PFSK-1 (cell line): ENCODE results near the gene IZUMO1.

Experiments
- FOXP2 ChIP-seq: optimal IDR thresholded peaks from 2 replicates; pipeline ENCODE3; 2011; ENCODE audit warnings: borderline replicate concordance, control low read depth, inconsistent platforms; ENCODE audit not compliant: insufficient read depth; ENCODE audit errors: extremely low read length, extremely low read depth
- POLR2AphosphoS5 ChIP-seq: IDR thresholded peaks from 2 replicates; pipeline ENCODE4 v1.6.1; 2012; ENCODE audit warnings: low read depth, mild to moderate bottlenecking, control low read depth, low read length, moderate library complexity
- SIN3A ChIP-seq: IDR thresholded peaks from 2 replicates; pipeline ENCODE4 v1.6.1; 2012; ENCODE audit warnings: mild to moderate bottlenecking, low read length, moderate library complexity, borderline replicate concordance; ENCODE audit not compliant: insufficient read depth
- TAF1 ChIP-seq: IDR thresholded peaks from 2 replicates; pipeline ENCODE4 v1.6.1; 2012; ENCODE audit warnings: low read length, control low read depth, borderline replicate concordance; ENCODE audit not compliant: insufficient read depth
- TF ChIP-seq, protein P1 (sequence below), 2 experiments: IDR thresholded peaks; 2 replicates each; pipeline versions ENCODE4 v1.6.1 to v1.8.0; 2011 to 2012; ENCODE audit warnings: low read depth in 2 of 2, low read length in 2 of 2, control low read depth in 1 of 2, inconsistent platforms in 1 of 2, mild to moderate bottlenecking in 1 of 2, moderate library complexity in 1 of 2; ENCODE audit not compliant: insufficient read depth in 1 of 2

The IZUMO1 gene

GRCh38 chr19:48734625-48735024, 12.1 kb downstream of the IZUMO1 start:
- TF ChIP-seq SIN3A (no peak), POLR2AphosphoS5 (no peak), TAF1 (no peak), FOXP2 (no peak)
- TF ChIP-seq, protein P1, sequence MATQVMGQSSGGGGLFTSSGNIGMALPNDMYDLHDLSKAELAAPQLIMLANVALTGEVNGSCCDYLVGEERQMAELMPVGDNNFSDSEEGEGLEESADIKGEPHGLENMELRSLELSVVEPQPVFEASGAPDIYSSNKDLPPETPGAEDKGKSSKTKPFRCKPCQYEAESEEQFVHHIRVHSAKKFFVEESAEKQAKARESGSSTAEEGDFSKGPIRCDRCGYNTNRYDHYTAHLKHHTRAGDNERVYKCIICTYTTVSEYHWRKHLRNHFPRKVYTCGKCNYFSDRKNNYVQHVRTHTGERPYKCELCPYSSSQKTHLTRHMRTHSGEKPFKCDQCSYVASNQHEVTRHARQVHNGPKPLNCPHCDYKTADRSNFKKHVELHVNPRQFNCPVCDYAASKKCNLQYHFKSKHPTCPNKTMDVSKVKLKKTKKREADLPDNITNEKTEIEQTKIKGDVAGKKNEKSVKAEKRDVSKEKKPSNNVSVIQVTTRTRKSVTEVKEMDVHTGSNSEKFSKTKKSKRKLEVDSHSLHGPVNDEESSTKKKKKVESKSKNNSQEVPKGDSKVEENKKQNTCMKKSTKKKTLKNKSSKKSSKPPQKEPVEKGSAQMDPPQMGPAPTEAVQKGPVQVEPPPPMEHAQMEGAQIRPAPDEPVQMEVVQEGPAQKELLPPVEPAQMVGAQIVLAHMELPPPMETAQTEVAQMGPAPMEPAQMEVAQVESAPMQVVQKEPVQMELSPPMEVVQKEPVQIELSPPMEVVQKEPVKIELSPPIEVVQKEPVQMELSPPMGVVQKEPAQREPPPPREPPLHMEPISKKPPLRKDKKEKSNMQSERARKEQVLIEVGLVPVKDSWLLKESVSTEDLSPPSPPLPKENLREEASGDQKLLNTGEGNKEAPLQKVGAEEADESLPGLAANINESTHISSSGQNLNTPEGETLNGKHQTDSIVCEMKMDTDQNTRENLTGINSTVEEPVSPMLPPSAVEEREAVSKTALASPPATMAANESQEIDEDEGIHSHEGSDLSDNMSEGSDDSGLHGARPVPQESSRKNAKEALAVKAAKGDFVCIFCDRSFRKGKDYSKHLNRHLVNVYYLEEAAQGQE (IDR thresholded peaks at IDR 0.05; ENCODE audit: insufficient read depth in 1 of 2, low read depth in 2 of 2, low read length in 2 of 2) = no peak

DNA sequence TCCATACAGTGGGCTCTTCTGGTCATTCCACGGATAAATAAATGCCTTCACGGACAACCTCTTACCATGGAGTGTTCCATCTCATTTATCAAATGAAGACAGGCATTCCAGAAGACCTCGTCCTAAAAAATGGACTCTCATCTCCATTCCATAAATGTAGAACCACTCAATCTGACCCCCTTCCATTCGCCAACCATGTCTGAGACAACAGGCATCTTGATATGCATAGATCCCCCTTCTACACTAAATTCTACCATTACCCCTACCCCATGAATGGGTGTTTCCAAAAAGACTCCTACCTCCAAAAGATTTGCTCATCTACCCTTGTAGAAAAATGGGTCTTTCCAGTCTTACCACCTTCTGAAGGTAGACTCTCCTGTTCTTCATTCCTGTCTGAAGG, 15.3 kb downstream of the IZUMO1 start:
- TF ChIP-seq SIN3A = no peak
- TF ChIP-seq, protein P1 (IDR thresholded peaks at IDR 0.05; ENCODE audit: insufficient read depth in 1 of 2, low read depth in 2 of 2, low read length in 2 of 2) = no peak

DNA sequence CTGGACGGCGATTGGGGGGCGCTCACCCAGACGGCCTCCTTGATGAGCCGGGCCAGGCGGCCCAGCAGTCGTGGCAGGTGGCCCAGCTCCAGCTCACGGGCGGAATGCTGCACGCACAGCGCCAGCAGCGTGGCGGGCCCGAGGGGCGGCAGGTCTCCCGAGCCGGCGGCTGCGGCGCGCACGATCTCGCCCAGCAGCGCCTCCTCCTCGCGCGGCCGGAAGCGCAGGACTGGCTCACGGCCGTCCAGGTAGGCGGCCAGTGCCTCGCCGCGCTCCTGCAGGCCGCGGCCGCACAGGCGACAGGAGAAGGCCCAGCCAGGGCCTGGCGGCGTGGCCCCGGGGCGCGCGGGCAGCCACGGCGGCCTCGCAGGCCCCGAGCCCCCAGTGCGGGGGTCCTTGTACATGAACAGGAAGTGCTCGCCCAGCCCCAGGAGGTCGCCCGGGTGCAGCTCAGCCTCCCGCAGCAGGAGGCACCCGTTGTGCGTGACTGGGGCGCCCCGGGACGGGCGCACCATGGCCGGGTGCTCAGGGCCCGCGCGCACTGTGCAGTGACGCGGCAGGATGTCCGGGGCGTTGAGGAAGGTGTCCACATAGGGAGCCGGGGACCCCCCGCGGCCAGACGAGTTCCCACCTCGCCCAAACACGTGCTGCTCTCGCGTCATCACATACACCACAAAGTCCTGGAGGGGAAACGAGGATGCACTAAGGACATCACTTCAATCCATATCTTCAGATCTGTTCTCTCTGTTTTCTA, 17.6 kb downstream of the IZUMO1 start:
- TF ChIP-seq FOXP2 = no peak
- TF ChIP-seq SIN3A = no peak
- TF ChIP-seq, protein P1 (IDR thresholded peaks at IDR 0.05; ENCODE audit: insufficient read depth in 1 of 2, low read depth in 2 of 2, low read length in 2 of 2) = no peak
- no peak for TF ChIP-seq TAF1
- no peak for TF ChIP-seq POLR2AphosphoS5

GRCh38 chr19:48726556-48726955, 20.2 kb downstream of the IZUMO1 start:
- no peak for TF ChIP-seq SIN3A
- TF ChIP-seq, protein P1 (IDR thresholded peaks at IDR 0.05; ENCODE audit: insufficient read depth in 1 of 2, low read depth in 2 of 2, low read length in 2 of 2) = no peak
- no peak for TF ChIP-seq TAF1
- no peak for TF ChIP-seq POLR2AphosphoS5
- TF ChIP-seq FOXP2 = no peak
